ENCODE results near the gene CSK. TPM values are rescaled to one million over a fixed set of nuclear protein-coding genes. Genes with fewer than 3 reads are reported as not detected.

CSK gene
- polyA plus RNA-seq, 1 of the 3 experiments (the other 2 are of a cell fraction): 53.1 TPM

DNA sequence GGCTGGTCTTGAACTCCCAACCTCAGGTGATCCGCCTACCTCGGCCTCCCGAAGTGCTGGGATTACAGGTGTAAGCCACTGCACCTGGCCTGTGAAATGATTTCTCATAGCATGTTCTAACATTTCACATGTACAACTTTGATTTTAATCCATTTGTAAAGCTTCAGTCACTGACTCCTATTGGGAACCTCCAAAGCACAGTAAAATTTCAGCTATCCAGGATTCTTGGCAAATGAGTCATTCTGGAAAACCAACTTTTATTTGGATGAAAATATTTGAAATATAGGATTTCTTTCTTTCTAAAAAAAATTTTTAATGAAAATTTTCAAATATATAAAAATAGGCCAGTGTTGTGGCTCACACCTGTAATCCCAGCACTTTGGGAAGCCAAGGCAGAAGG lies 28.1 kb downstream of the CSK start:
- no peaks in the 10 kb centered on the region for H3K27me3 ChIP-seq (ENCODE audit: insufficient read depth)
- H3K4me2 ChIP-seq: no peak overlapping the region
- no peak overlapping the region for H2AFZ ChIP-seq (ENCODE audit: low read depth)
- ChIA-PET POLR2A (no interaction called here), CTCF (interaction anchor here (0.9 to 2.8 kb wide), 8 partner anchors 10 to 141 kb away, joined by 3 to 11 read pairs (median 4); no protein-coding TSS in a partner anchor)
- H3K79me2 ChIP-seq (ENCODE audit: insufficient read depth): no peaks in the 10 kb centered on the region
- no peaks in the 10 kb centered on the region for H3K9me2 ChIP-seq
- TF ChIP-seq ELF1 (IDR thresholded peaks at IDR 0.05): no peak
- TF ChIP-seq EP300 (IDR thresholded peaks at IDR 0.05; ENCODE audit: borderline replicate concordance in 1 of 2, low read depth in 1 of 2, low read length in 1 of 2): no peak
- TF ChIP-seq FOXJ3 (CRISPR knock-in tag; IDR thresholded peaks at IDR 0.05): no peak
- no peak for TF ChIP-seq POLR2AphosphoS5 (IDR thresholded peaks at IDR 0.05; ENCODE audit: low read depth, low read length)
- TF ChIP-seq GATA2 (CRISPR knock-in tag; IDR thresholded peaks at IDR 0.05): no peak
- no peak for TF ChIP-seq TCF12 (IDR thresholded peaks at IDR 0.05)
- no peak for TF ChIP-seq EZH2phosphoT487 (IDR thresholded peaks at IDR 0.05; ENCODE audit: borderline replicate concordance, low read depth)
- TF ChIP-seq FOSL2 (IDR thresholded peaks at IDR 0.05; ENCODE audit: borderline replicate concordance, low read depth): no peak
- TF ChIP-seq RFX5 (IDR thresholded peaks at IDR 0.05; ENCODE audit: low read length): no peak
- TF ChIP-seq FOXM1 (IDR thresholded peaks at IDR 0.05; ENCODE audit: low read depth): no peak
- TF ChIP-seq, protein P1, sequence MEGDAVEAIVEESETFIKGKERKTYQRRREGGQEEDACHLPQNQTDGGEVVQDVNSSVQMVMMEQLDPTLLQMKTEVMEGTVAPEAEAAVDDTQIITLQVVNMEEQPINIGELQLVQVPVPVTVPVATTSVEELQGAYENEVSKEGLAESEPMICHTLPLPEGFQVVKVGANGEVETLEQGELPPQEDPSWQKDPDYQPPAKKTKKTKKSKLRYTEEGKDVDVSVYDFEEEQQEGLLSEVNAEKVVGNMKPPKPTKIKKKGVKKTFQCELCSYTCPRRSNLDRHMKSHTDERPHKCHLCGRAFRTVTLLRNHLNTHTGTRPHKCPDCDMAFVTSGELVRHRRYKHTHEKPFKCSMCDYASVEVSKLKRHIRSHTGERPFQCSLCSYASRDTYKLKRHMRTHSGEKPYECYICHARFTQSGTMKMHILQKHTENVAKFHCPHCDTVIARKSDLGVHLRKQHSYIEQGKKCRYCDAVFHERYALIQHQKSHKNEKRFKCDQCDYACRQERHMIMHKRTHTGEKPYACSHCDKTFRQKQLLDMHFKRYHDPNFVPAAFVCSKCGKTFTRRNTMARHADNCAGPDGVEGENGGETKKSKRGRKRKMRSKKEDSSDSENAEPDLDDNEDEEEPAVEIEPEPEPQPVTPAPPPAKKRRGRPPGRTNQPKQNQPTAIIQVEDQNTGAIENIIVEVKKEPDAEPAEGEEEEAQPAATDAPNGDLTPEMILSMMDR (IDR thresholded peaks at IDR 0.05): no peak
- TF ChIP-seq, protein P2, sequence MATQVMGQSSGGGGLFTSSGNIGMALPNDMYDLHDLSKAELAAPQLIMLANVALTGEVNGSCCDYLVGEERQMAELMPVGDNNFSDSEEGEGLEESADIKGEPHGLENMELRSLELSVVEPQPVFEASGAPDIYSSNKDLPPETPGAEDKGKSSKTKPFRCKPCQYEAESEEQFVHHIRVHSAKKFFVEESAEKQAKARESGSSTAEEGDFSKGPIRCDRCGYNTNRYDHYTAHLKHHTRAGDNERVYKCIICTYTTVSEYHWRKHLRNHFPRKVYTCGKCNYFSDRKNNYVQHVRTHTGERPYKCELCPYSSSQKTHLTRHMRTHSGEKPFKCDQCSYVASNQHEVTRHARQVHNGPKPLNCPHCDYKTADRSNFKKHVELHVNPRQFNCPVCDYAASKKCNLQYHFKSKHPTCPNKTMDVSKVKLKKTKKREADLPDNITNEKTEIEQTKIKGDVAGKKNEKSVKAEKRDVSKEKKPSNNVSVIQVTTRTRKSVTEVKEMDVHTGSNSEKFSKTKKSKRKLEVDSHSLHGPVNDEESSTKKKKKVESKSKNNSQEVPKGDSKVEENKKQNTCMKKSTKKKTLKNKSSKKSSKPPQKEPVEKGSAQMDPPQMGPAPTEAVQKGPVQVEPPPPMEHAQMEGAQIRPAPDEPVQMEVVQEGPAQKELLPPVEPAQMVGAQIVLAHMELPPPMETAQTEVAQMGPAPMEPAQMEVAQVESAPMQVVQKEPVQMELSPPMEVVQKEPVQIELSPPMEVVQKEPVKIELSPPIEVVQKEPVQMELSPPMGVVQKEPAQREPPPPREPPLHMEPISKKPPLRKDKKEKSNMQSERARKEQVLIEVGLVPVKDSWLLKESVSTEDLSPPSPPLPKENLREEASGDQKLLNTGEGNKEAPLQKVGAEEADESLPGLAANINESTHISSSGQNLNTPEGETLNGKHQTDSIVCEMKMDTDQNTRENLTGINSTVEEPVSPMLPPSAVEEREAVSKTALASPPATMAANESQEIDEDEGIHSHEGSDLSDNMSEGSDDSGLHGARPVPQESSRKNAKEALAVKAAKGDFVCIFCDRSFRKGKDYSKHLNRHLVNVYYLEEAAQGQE (IDR thresholded peaks at IDR 0.05; ENCODE audit: low read depth, low read length): no peak
- TF ChIP-seq RCOR1 (IDR thresholded peaks at IDR 0.05; ENCODE audit: low read length): no peak
- no peak for TF ChIP-seq GABPA (IDR thresholded peaks at IDR 0.05; ENCODE audit: low read depth)
- TF ChIP-seq YY1 (IDR thresholded peaks at IDR 0.05; ENCODE audit: low read depth): no peak
- no peaks in the 10 kb centered on the region for H4K20me1 ChIP-seq (ENCODE audit: insufficient read depth)
- H3K9ac ChIP-seq: no peak overlapping the region
- no peak overlapping the region for H3K27ac ChIP-seq (ENCODE audit: low read depth in 2 of 2, low read length in 1 of 2)
- H3K4me1 ChIP-seq (ENCODE audit: control insufficient read depth in 1 of 2, insufficient read depth in 2 of 2, low read depth in 1 of 2, low read length in 1 of 2): peaks cover 0 to 4% of the 10 kb centered on the region in 2 experiments; a peak in 1 of 4 replicates
- no peaks in the 10 kb centered on the region for H3K9me3 ChIP-seq
- WGBS (ENCODE audit: low lambda C conversion rate): 83% methylated on average over 3 of the region's 3 CpGs
- no peak overlapping the region for H3K4me3 ChIP-seq (ENCODE audit: low read depth in 2 of 2, low read length in 1 of 2)
- H3K36me3 ChIP-seq (replicated peaks in 1 of 2; ENCODE audit: control insufficient read depth in 1 of 2, insufficient read depth in 2 of 2, low read length in 1 of 2): no peaks in the 10 kb centered on the region
- DNase-seq: no peak
- H3F3A ChIP-seq (replicated peaks; ENCODE audit: insufficient read depth): peaks cover 5% of the 10 kb centered on the region
